HepG2 (cell line): Measurements from ENCODE around the gene CGNL1. TPM values are rescaled to one million over a fixed set of nuclear protein-coding genes. Genes with fewer than 3 reads are reported as not detected.

Experiments
- DNMT3B ChIP-seq: conservative IDR thresholded peaks from 2 replicates; pipeline ENCODE4 v1.6.1; 2016; ENCODE audit warnings: missing biosample characterization, control low read depth
- HCFC1 ChIP-seq: fragments of 150-350 bp; IDR thresholded peaks from 2 replicates; pipeline ENCODE4 v1.6.1; 2014; ENCODE audit warnings: low read depth, low read length
- IKZF4 ChIP-seq: sonication (generic); formaldehyde crosslinking; IDR thresholded peaks from 2 replicates; pipeline ENCODE4 v1.5.1; 2020; ENCODE audit warnings: borderline replicate concordance, mild to moderate bottlenecking, low read depth, missing genetic modification reagents; ENCODE audit errors: not compliant biosample characterization
- PCBP1 ChIP-seq: fragments of 200-400 bp; formaldehyde crosslinking; IDR thresholded peaks from 2 replicates; pipeline ENCODE4 v1.6.1; 2017; ENCODE audit warnings: mild to moderate bottlenecking, low read depth, low read length, borderline replicate concordance
- RXRB ChIP-seq: IDR thresholded peaks from 2 replicates; pipeline ENCODE4 v1.6.1; 2016; ENCODE audit warnings: borderline replicate concordance, missing genetic modification reagents, missing compliant biosample characterization
- SETDB1 ChIP-seq: sonication (generic); formaldehyde crosslinking; IDR thresholded peaks from 2 replicates; pipeline ENCODE4 v1.5.1; 2020; ENCODE audit warnings: missing genetic modification reagents, mild to moderate bottlenecking, borderline replicate concordance
- SMAD3 ChIP-seq: sonication (generic); formaldehyde crosslinking; IDR thresholded peaks from 2 replicates; pipeline ENCODE4 v1.4.0; 2020; ENCODE audit warnings: missing genetic modification reagents
- SNAI1 ChIP-seq: sonication (generic); formaldehyde crosslinking; IDR thresholded peaks from 2 replicates; pipeline ENCODE4 v1.5.0; 2020; ENCODE audit warnings: mild to moderate bottlenecking, missing genetic modification reagents, borderline replicate concordance
- STAG1 ChIP-seq: sonication (generic); formaldehyde crosslinking; IDR thresholded peaks from 2 replicates; pipeline ENCODE4 v1.4.0; 2020; ENCODE audit warnings: missing genetic modification reagents
- SUZ12 ChIP-seq: fragments of 150-350 bp; IDR thresholded peaks from 2 replicates; pipeline ENCODE4 v1.6.1; 2014; ENCODE audit warnings: low read depth, low read length
- TBL1XR1 ChIP-seq: fragments of 150-350 bp; IDR thresholded peaks from 2 replicates; pipeline ENCODE4 v1.6.1; 2014; ENCODE audit warnings: borderline replicate concordance, low read length; ENCODE audit not compliant: partially characterized antibody
- ZBTB1 ChIP-seq: sonication (generic); formaldehyde crosslinking; IDR thresholded peaks from 2 replicates; pipeline ENCODE4 v1.4.0; 2020; ENCODE audit warnings: missing genetic modification reagents, borderline replicate concordance
- ZNF484 ChIP-seq: sonication (generic); formaldehyde crosslinking; IDR thresholded peaks from 2 replicates; pipeline ENCODE4 v1.5.1; 2020; ENCODE audit warnings: mild to moderate bottlenecking, low read depth, missing genetic modification reagents, borderline replicate concordance
- ZNF652 ChIP-seq: IDR thresholded peaks from 2 replicates; pipeline ENCODE4 v1.6.1; 2016; ENCODE audit warnings: low read depth, borderline replicate concordance
- ZZZ3 ChIP-seq: sonication (generic); formaldehyde crosslinking; IDR thresholded peaks from 2 replicates; pipeline ENCODE4 v1.4.0; 2020; ENCODE audit warnings: missing genetic modification reagents, mild to moderate bottlenecking, borderline replicate concordance
- polyA plus RNA-seq, 8 experiments: library from polyadenylated mRNA; depleted of rRNA in 3 of 8; stranded (reverse) in 7 of 8; unstranded in 1 of 8; fragments of >200 nt; fragmentation: Illumina TruSeq in 4 of 8; extraction: Trizol in 4 of 8; gene quantifications; 2 replicates each; pipeline versions ENCODE4 v1.2.1 to v1.2.3, GENCODE V29; 2011 to 2016; ENCODE audit warnings: low read depth in 4 of 8, missing spikeins in 1 of 8, mixed read lengths in 1 of 8; ENCODE audit not compliant: insufficient read depth in 1 of 8
- total RNA-seq, 5 experiments: library from RNA; depleted of rRNA; stranded (reverse); fragments of >200 nt; fragmentation: Illumina TruSeq; extraction: Trizol; gene quantifications; 2 replicates each; pipeline ENCODE4 v1.2.3, GENCODE V29; 2016; ENCODE audit warnings: low read depth in 1 of 5
- TF ChIP-seq, protein P1 (sequence below): sonication (generic); formaldehyde crosslinking; IDR thresholded peaks from 2 replicates; pipeline ENCODE4 v1.8.0; 2022; ENCODE audit warnings: mild to moderate bottlenecking, missing genetic modification reagents, borderline replicate concordance
- TF ChIP-seq, protein P2 (sequence below): sonication (generic); formaldehyde crosslinking; IDR thresholded peaks from 2 replicates; pipeline ENCODE4 v1.4.0; 2020; ENCODE audit warnings: low read depth, mild to moderate bottlenecking, missing genetic modification reagents
- TF ChIP-seq, protein P3 (sequence below): sonication (generic); formaldehyde crosslinking; IDR thresholded peaks from 2 replicates; pipeline ENCODE4 v1.4.0; 2020; ENCODE audit warnings: mild to moderate bottlenecking, missing genetic modification reagents
- TF ChIP-seq, protein P4 (sequence below): sonication (generic); formaldehyde crosslinking; IDR thresholded peaks from 2 replicates; pipeline ENCODE4 v1.4.0; 2020; ENCODE audit warnings: missing genetic modification reagents; ENCODE audit errors: not compliant biosample characterization
- TF ChIP-seq, protein P5 (sequence below), 2 experiments: fragments of 450-650 bp in 1 of 2; sonication (generic) in 1 of 2; formaldehyde crosslinking; IDR thresholded peaks; 2 replicates each; pipeline versions ENCODE4 v1.5.0 to v1.8.0; 2020 to 2022; ENCODE audit warnings: mild to moderate bottlenecking in 1 of 2, missing genetic modification reagents in 1 of 2
- TF ChIP-seq, protein P6 (sequence below): sonication (generic); formaldehyde crosslinking; IDR thresholded peaks from 2 replicates; pipeline ENCODE4 v1.5.0; 2020; ENCODE audit warnings: mild to moderate bottlenecking, missing genetic modification reagents, borderline replicate concordance

The CGNL1 gene
- total and polyA plus RNA-seq, 2 of the 13 experiments (the other 11 are each of a cell fraction or from before 2014, with no cell fraction given), result 5.6 to 15.6 TPM

DNA sequence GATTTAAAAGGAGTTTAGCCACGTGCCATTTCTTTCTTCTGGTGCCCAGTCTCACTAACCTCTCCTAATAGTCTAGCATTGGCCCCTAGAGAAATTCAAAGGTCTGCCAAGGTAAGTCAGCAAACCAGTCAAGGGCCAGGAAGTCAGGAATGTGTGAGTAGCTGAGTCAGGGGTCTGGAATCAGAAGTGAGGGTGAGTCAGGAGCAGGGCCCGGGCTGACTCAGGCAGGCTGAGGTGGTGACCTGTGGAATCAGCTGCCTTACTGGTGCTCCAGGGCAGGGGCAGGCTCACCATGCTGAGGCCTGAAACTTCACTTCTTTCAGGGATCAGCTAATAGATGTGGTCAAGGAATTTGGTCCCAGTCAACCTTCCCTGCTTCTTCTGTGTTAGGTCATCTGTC, 109.6 kb downstream of the CGNL1 start (continued):
- TF ChIP-seq, protein P1, sequence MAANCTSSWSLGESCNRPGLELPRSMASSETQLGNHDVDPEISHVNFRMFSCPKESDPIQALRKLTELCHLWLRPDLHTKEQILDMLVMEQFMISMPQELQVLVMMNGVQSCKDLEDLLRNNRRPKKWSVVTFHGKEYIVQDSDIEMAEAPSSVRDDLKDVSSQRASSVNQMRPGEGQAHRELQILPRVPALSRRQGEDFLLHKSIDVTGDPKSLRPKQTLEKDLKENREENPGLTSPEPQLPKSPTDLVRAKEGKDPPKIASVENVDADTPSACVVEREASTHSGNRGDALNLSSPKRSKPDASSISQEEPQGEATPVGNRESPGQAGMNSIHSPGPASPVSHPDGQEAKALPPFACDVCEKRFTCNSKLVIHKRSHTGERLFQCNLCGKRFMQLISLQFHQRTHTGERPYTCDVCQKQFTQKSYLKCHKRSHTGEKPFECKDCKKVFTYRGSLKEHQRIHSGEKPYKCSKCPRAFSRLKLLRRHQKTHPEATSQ (CRISPR knock-in tag), result no peak
- no peak for TF ChIP-seq TBL1XR1
- TF ChIP-seq SMAD3, result no peak
- TF ChIP-seq IKZF4, result no peak
- TF ChIP-seq SETDB1 (CRISPR knock-in tag), result no peak
- TF ChIP-seq STAG1, result 0 out of 2 replicates have a peak, but pooled peaks have one; percentile 4
- TF ChIP-seq, protein P2, sequence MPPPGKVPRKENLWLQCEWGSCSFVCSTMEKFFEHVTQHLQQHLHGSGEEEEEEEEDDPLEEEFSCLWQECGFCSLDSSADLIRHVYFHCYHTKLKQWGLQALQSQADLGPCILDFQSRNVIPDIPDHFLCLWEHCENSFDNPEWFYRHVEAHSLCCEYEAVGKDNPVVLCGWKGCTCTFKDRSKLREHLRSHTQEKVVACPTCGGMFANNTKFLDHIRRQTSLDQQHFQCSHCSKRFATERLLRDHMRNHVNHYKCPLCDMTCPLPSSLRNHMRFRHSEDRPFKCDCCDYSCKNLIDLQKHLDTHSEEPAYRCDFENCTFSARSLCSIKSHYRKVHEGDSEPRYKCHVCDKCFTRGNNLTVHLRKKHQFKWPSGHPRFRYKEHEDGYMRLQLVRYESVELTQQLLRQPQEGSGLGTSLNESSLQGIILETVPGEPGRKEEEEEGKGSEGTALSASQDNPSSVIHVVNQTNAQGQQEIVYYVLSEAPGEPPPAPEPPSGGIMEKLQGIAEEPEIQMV (CRISPR knock-in tag), result no peak
- peak; percentile 36; the same call in 1 of the 2 replicates for TF ChIP-seq RXRB
- TF ChIP-seq SNAI1 (CRISPR knock-in tag), result no peak
- no peak for TF ChIP-seq SUZ12
- TF ChIP-seq DNMT3B (CRISPR knock-in tag), result no peak
- TF ChIP-seq ZZZ3 (CRISPR knock-in tag), result no peak
- TF ChIP-seq, protein P3, sequence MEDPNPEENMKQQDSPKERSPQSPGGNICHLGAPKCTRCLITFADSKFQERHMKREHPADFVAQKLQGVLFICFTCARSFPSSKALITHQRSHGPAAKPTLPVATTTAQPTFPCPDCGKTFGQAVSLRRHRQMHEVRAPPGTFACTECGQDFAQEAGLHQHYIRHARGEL (CRISPR knock-in tag), result no peak
- TF ChIP-seq ZNF484, result no peak
- no peak for TF ChIP-seq HCFC1
- TF ChIP-seq, protein P4, sequence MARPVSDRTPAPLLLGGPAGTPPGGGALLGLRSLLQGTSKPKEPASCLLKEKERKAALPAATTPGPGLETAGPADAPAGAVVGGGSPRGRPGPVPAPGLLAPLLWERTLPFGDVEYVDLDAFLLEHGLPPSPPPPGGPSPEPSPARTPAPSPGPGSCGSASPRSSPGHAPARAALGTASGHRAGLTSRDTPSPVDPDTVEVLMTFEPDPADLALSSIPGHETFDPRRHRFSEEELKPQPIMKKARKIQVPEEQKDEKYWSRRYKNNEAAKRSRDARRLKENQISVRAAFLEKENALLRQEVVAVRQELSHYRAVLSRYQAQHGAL (CRISPR knock-in tag), result no peak
- TF ChIP-seq, protein P5, sequence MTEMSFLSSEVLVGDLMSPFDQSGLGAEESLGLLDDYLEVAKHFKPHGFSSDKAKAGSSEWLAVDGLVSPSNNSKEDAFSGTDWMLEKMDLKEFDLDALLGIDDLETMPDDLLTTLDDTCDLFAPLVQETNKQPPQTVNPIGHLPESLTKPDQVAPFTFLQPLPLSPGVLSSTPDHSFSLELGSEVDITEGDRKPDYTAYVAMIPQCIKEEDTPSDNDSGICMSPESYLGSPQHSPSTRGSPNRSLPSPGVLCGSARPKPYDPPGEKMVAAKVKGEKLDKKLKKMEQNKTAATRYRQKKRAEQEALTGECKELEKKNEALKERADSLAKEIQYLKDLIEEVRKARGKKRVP (CRISPR knock-in tag; IDR thresholded peaks at IDR 0.05), result no peak
- TF ChIP-seq, protein P6, sequence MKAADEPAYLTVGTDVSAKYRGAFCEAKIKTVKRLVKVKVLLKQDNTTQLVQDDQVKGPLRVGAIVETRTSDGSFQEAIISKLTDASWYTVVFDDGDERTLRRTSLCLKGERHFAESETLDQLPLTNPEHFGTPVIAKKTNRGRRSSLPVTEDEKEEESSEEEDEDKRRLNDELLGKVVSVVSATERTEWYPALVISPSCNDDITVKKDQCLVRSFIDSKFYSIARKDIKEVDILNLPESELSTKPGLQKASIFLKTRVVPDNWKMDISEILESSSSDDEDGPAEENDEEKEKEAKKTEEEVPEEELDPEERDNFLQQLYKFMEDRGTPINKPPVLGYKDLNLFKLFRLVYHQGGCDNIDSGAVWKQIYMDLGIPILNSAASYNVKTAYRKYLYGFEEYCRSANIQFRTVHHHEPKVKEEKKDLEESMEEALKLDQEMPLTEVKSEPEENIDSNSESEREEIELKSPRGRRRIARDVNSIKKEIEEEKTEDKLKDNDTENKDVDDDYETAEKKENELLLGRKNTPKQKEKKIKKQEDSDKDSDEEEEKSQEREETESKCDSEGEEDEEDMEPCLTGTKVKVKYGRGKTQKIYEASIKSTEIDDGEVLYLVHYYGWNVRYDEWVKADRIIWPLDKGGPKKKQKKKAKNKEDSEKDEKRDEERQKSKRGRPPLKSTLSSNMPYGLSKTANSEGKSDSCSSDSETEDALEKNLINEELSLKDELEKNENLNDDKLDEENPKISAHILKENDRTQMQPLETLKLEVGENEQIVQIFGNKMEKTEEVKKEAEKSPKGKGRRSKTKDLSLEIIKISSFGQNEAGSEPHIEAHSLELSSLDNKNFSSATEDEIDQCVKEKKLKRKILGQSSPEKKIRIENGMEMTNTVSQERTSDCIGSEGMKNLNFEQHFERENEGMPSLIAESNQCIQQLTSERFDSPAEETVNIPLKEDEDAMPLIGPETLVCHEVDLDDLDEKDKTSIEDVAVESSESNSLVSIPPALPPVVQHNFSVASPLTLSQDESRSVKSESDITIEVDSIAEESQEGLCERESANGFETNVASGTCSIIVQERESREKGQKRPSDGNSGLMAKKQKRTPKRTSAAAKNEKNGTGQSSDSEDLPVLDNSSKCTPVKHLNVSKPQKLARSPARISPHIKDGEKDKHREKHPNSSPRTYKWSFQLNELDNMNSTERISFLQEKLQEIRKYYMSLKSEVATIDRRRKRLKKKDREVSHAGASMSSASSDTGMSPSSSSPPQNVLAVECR, result no peak
- no peak for TF ChIP-seq ZBTB1 (CRISPR knock-in tag)
- no peak for TF ChIP-seq ZNF652 (CRISPR knock-in tag)
- TF ChIP-seq PCBP1, result no peak
